ENCODE data around the gene NUSAP1.
A peak's percentile ranks its signal among the peaks of the same experiment; 100 is the strongest.
"Not testable (repeated sequence)": the region's sequence is repeated elsewhere in the genome, so short reads cannot be mapped to it uniquely, and the experiment has no call there.

Gene NUSAP1

DNA sequence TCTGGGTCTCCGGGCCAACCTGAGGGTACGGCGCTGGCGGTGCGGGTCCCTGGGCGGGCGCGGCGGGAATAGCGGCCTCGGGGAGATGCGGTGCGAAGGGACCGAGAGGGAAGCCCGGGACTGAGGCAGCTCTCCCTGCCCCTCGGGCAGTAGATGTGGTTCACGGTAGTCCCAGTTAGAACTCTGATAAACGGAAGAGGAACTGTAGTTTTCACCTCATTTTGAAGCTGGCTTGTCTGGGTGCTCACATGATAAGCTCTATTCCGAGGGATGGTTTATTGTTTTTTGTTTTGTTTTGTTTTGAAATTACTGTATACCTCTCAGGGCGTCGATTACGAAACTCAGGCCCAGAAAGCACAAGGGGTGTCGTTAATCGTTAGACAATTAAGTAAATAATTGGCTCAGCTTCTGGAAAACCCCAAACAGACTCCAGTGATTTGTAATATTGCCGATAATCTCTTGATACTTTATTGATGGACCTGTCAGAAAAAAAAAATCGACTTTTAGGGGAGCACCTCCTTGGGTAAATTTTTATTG lies 413 bp downstream of the NUSAP1 start:
- DNase-seq (ENCODE audit: low spot score), result peak; percentile 38

DNA sequence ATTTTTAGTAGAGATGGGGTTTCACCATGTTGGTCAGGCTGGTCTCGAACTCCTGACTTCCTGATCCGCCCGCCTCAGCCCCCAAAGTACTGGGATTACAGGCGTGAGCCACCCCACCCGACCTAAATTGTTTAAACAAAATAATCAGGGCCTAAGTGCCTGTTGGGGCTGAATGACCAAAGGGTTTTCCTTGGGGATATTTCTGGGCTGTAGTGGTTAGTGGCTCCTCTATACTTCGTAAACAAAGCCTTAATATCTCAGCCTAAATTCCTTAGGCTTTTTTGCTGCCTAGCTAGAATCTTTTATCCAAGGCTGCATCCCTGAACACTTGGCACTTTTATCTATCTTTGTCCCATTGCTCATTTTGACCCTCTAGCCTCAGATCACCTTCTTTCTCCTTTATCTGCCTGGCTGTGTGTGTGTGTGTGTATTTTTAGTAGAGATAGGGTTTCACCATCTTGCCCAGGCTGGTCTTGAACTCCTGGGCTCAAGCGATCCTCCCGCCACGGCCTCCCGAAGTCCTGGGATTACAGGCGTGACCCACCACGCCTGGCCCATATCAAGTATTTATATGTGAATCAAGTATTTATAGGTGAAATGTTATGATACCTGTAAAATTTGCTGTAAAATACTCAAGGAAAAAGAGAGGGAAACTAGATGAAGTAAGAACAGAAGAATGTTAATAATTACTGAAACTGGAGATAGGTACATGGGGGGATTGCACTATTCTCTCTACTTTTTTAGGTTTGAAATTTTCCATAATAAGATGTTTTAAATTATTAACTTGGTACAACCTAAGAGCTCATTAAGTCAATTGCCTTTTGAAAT lies 1.8 kb downstream of the NUSAP1 start:
- no peak for DNase-seq (ENCODE audit: low spot score)

DNA sequence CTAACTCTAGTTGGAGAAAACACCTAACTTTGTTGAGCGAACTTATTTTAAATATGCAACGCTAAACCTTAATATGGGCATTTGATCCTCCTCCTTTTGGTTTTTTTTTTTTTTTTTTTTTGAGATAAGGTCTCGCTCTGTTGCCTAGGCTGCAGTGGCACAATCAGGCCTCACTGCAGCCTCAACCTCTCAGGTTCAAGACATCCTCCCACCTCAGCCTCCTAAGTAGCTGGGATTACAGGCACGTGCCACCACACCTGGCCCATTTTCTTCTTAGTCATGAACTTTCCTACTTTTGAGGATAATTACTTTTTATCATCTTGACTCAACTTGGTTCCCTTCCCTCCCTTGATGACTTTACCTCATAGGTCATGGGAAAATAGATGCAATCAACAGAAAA lies 3.9 kb downstream of the NUSAP1 start:
- DNase-seq (ENCODE audit: low spot score), result no peak

DNA sequence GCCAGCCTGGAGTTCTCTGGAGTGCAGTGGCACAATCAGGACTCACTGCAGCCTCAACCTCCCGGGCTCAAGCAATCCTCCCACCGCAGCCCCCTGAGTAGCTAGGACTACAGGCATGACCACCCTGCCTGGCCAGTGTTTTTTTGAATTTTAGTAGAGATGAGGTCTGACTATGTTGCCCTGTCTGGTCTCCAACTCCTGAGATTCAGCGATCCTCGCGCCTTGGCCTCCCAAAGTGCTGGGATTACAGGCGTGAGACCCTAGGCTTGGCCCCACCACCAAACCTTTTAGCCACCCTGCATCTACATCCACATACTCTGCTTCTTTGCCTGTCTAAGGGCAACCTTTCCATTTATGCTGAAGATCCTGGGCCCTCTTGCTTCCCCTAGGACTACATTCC lies 4.4 kb downstream of the NUSAP1 start:
- no peak for DNase-seq (ENCODE audit: low spot score)

DNA sequence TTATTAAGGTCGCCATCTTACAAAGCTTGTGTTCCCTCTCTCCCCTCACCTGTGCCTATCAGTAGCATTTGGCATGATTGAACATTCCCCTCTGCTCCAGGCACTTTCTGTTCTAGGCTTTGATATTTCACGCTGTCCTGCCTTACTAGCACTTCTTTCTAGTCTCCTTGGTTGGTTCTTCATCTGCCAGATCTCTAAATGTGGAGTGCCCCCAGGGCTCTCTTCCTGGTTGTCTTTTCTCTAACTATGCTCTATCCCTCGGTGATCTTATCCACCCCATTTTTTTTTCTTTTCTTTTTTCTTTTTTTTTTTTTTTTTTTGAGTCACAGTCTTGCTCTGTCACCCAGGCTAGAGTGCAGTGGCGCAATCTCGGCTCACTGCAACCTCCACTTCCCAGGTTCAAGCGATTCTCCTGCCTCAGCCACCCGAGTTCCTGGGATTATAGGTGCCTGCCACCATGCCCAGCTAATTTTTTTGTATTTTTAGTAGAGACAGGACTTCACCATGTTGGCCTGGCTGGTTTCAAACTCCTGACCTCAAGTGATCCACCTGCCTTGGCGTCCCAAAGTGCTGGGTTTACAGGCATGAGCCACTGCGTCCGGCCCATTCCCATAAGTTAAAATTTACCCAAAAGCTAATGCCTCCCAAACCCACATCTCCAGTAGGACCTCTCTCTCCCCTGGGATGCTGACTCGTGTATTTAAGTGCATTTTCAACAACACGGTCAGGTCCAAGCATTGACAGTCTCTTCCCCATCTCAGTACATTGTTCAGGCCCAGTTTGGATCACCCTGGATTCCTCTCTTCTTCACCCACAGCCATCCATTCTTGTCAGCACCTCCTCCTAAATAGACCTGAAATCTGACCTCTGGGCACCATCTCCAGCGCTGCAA lies 5.2 kb downstream of the NUSAP1 start:
- DNase-seq (ENCODE audit: low spot score), result no peak

DNA sequence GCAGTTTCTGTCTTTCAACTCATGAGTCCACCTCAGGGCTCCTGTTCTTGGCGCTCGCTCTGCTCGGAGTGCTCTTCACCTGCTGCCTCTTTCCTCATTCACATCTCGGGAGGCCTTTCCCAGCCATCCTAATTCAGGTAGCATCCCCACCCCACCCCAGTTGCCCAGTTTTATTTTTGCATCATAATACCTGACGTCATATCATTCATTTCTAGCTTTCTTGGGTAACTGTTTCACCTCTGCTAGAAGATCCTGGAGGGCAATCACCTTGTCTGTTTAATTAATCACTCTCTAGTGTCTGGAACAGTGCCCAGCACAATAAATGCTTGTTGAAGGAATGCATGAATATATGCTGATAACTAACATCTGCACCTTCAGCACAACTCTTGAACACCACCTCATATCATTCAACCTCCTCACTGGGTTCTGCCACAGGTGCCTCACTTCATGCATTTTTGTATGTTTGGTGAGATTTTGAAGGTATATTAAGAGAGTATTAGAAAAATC lies 7.6 kb downstream of the NUSAP1 start:
- no peak for DNase-seq (ENCODE audit: low spot score)

DNA sequence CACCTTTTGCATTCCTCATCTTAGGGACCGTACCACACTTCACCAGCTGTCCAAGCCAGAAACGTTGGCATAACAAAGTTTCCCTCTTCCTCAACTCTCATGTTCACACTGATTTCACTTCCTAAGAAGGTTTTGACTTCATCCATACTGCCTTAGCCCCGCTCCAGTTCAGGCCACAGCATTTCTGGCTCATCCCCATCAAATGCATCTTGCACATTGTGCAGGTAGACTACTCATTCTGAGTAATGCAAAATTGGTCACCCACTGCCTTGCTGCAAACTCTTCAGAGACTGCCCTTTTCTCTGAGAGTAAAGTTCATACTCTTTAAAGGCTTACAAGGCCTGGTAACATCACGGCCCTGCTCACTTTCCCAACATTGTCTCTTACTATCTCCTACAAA lies 8.8 kb downstream of the NUSAP1 start:
- DNase-seq (ENCODE audit: low spot score), result no peak

DNA sequence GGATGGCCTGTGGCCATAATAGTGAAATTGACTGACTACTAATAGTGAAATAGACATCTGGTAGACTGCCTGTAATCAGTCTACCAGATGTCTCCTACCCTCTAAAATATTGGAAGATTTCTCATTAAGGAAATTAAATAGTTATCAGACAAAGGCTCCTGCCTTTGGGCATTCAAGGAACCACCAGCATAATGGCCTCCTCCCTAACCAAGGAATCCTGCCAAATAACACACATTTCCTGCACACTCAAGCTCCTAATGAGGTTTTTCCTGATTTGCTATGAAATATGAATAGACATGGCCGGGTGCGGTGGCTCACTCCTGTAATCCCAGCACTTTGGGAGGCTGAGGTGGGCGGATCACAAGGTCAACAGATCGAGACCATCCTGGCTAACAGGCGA lies 14.6 kb downstream of the NUSAP1 start:
- DNase-seq (ENCODE audit: low spot score), result no peak

DNA sequence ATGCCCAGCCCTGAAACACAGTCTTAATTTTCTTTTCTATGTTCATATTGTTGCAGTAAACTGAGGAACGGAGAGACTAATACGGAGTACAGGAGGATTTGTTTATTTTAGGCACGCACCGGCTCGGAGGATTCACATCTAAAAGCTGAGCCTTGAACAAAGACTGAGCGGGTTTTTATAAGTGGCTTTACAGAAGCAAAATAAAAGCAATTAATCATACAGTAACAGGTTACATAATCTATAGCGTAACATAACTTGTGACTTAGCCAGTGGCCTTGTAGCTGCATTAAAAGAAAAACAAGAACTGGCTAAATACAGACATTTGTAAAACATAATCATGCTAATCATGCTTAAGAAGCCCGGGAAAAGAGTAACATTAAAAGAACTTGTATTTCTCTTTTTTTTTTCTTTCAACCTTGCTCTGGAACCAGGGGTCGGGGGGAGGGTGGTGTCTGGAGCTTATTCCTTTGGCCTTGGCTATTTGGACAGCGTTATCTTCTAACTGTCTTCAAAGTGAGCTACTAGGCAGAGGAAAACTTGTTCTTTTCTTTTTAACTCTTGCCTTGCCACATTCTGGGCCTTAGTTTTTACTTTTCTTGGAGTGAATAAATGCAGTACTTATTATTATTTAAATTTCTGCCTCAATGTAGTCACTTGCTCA lies 17.5 kb downstream of the NUSAP1 start:
- DNase-seq (ENCODE audit: low spot score), result no peak

DNA sequence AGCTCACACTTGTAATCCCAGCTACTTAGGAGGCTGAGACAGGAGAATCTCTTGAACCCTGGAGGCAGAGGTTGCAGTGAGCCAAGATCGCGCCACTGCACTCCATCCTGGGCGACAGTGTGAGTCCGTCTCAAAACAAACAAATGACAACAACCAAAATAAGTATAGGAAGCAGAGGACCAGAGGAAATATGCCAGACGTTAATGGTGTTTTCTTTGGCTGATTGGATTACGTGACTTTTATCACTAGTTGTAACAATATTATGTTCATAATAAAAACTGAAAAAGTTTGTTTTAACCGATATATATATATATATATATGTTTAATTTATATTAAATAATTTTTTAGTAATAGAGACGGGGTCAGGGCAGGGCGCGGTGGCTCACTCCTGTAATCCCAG lies 21.7 kb downstream of the NUSAP1 start:
- no peak for DNase-seq (ENCODE audit: low spot score)

DNA sequence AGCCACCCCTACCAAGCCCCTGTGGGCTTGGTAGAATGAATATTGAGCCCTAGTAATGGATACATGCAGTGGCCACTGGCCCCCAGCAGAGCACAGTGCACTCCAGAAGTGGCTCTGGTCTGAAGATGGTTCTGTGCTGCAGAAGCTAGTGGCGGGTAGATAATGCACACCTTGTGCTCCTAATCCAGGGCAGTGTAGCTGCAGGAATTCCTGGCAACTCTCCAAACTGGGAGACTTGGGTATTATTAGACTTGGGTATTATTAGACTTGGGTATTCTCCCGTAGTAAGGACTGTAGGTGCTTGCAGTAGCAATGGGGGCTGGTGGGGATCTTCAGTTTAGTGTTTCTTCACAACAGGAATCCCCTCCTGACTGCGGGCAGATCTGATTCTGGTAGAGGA lies 34.7 kb downstream of the NUSAP1 start:
- DNase-seq (ENCODE audit: low spot score), result no peak

DNA sequence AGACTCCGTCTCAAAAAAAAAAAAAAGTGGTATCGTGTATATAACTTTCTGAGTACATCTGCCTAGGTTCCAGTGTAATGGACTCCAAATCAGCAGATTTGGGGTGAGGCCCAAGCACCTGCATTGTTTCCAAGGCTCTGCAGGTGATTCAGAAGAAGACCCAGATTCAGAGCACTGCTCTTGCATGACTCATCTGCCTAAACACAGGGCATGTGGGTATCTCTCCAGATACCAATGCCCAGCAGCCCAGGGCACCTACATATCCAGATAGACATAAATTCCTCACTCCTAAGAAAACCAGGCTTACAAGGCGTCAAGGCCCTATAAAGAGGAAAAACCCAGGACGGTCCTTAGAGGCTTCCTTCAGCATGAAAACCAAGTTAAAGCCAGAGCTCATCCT lies 45.3 kb downstream of the NUSAP1 start:
- no peak for DNase-seq (ENCODE audit: low spot score)

DNA sequence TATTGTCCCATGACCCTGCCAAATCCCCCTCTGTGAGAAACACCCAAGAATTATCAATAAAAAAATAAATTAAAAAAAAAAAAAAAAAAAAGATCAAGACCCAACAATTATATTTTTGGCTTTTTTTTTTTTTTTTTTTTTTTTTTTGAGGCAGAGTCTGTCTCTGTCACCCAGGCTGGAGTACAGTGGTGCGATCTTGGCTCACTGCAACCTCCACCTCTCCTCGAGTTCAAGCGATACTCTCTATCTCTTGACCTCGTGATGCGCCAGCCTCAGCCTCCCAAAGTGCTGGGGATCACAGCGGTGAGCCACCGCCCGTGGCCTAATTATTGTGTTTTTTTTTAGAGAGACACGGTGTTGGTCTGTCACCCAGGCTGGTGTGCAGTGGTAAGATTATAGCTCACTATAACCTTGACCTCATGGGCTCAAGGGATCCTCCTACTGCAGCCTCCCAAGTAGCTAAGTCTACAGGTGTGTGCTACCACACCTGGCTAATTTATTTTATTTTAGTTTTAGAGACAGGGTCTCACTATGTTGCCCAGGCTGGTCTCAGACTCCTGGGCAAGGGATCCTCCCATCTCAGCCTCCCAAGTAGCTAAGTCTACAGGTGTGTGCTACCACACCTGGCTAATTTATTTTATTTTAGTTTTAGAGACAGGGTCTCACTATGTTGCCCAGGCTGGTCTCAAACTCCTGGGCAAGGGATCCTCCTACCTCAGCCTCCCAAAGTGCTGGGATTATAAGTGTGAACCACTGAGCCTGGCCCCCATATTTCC lies 51.5 kb downstream of the NUSAP1 start:
- DNase-seq (ENCODE audit: low spot score), result not testable (repeated sequence)

DNA sequence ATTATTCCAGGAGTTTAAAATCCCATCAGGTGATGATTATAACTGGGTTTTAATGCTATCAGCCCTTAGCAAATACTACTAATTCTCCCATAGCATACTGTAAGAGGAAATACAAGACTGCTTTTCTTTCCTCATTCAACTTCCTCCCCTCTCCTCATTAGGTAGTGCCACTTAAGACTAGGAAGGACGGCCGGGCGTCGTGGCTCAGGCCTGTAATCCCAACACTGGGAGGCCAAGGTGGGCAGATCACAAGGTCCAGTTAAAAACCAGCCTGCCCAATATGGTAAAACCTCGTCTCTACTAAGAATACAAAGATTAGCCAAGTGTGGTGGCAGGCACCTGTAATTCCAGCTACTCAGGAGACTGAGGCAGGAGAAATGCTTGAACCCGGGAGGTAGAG lies 55.0 kb downstream of the NUSAP1 start:
- DNase-seq (ENCODE audit: low spot score), result no peak

DNA sequence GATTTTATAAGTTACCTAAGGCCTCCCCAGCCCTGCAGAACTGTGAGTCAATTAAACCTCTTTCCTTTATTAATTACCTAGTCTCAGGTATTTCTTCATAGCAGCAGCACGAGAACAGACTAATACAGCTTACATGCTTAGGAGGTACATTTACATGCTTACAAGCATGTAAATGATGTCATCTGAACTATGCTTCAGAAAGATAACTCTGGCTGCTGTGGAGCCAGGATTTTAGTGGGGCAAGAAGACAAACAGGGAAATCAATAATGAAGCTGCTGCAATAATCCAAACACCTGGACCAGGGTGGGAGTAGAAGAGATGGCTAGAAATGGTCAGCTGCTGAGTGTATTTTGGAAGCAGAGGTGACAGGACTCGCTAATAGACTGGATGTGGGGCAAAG lies 60.0 kb downstream of the NUSAP1 start:
- DNase-seq (ENCODE audit: low spot score), result no peak

DNA sequence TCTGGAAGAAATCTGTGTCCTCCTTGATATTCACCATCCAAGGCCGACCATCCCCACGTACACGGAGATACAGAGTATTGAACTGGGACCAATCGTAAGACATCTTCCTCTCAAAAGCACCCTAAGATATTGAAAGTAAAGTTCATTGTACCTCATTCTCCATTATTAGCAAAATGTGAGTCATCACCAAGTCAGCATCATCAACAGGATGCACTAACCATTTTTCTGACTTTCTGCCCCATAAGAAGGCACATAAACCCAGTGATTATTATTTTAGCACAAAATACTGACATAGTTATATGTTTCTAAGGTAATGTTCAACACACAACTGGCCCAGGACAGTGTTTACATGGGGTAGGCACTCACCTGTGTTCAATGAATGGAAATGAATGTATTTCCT lies 62.2 kb downstream of the NUSAP1 start:
- no peak for DNase-seq (ENCODE audit: low spot score)

DNA sequence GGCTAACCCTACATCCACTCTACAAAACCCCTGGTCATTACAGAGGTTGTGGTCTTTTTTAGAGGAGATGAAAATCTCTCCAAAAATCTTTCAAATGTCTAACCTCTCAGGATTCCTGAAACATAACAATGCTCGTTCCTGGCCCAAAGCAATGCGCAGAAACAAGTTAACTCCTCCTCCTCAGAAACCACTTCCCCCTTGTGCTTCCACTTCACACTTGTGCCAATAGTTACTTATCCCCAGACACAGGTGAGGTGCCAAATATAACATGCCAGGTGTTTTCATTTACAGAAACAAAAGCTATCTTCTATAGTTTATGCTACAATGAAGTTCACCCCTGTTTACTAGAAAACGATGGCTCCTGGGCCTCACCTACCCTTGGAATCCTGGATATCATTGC lies 63.4 kb downstream of the NUSAP1 start:
- no peak for DNase-seq (ENCODE audit: low spot score)

DNA sequence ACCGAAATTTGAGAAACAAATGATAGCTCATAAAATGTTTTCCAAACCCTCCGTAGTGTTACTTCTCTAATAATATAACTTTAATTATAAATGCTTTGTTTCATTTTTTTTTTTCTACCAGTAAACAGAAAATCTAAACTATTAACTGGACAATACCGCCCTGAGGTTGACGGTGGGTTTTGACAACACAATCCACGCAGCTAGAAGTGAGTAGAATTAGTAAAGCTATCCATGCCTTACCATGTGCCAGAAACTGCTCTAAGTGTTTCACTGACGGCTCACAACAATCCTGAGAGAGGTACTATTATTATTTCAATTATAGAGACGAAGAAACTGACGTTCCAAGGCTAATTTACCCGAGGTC lies 69.2 kb downstream of the NUSAP1 start:
- DNase-seq (ENCODE audit: low spot score), result no peak

DNA sequence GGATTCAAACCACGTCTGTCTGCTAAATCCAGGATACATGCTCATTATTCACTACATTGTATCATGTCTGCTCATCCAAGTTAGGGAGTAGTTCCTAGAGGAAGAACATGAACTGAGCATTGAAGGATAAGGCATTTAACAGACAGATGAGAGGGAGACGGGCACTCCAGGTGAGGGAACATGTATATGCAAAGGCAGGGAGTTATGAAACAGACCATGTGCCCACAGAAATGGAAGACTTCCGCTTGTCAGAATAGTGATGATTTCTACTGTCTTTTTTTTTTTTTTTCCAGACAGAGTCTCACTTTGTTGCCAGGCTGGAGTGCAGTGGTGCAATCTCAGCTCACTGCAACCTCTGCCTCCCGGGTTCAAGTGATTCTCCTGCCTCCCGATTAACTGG lies 74.7 kb downstream of the NUSAP1 start:
- DNase-seq (ENCODE audit: low spot score), result no peak

DNA sequence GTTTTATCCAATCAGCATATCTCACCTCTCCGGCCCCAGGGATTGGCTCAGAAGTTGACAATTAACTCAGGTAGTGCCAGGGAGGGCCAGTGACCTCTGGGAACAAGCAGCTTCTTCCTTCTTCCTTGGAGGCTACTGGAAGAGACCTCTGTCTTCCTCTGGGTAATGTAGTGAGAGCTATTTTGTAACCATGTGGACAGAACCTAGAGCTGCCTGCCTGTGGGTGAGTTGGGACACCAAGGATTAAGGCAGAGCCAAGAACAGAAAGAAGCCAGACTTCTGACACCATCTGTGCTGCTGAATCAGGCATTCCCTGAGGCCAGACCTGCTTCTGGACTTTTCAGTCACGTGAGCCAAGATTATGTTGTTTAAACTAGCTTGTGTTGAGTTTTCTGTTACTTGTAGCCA lies 75.6 kb downstream of the NUSAP1 start:
- peak; percentile 51 for DNase-seq (ENCODE audit: low spot score)

DNA sequence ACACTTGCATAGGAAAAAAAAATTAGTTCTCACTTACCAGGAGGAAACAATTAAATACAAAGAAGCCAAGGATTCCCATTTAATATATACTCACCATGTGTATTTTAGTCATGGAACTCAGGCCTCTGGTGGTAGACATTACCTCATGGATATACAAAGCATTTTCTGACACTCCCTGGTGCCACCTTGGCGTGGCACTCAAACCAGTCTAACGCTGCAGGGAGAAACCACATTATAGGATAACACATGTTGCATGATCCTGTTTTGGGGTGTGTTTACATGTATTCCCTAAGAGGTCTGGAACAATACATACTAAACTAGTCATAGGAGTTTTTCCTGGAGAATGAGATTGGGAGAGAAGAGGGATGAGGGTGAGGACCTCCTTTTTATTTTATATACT lies 78.3 kb downstream of the NUSAP1 start:
- no peak for DNase-seq (ENCODE audit: low spot score)

DNA sequence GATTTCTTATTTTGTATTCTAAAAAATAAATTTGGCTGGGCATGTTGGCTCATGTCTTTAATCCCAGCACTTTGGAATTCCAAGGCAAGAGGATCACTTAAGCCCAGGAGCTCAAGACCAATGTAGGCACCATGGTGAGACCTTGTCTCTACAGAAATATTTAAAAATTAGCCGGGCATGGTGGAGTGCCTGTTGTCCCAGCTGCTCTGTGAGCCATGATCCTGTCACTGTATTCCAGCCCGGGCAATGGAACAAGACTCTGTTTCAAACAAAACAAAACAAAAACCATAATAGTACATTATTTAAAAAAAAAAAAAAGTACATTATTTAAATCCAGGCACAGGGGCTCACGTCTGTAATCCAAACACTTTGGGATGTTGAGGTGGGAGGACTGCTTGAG lies 78.8 kb downstream of the NUSAP1 start:
- DNase-seq (ENCODE audit: low spot score), result no peak

Measured in AG08395 (cell line).